Neuronal stem cell (in vitro differentiated cells): ENCODE results near the gene VPS51.

ENCODE experiments used
- DNase-seq: peaks from one replicate; pipeline ENCODE4 v3.0.0-alpha.2; 2013; ENCODE audit warnings: low spot score
- H2AFZ ChIP-seq: one replicate; pipeline ENCODE4 v1.6.1; 2013; ENCODE audit warnings: mild to moderate bottlenecking, low read length, inconsistent platforms
- H2AK5ac ChIP-seq: 2 replicates; pipeline ENCODE4 v1.6.1; 2013; ENCODE audit warnings: low read depth, mild to moderate bottlenecking, inconsistent platforms, low read length, moderate library complexity, mixed read lengths
- H2BK120ac ChIP-seq: 2 replicates; pipeline ENCODE4 v1.6.1; 2013; ENCODE audit warnings: low read depth, mild to moderate bottlenecking, inconsistent platforms, low read length, moderate library complexity, mixed read lengths
- H2BK12ac ChIP-seq: one replicate; pipeline ENCODE4 v1.6.1; 2013; ENCODE audit warnings: low read length, inconsistent platforms
- H2BK15ac ChIP-seq: 2 replicates; pipeline ENCODE4 v1.6.1; 2013; ENCODE audit warnings: mild to moderate bottlenecking, low read length, inconsistent platforms, mixed read lengths
- H2BK5ac ChIP-seq: one replicate; pipeline ENCODE4 v1.6.1; 2013; ENCODE audit warnings: inconsistent platforms, mild to moderate bottlenecking, low read length, moderate library complexity
- H3K14ac ChIP-seq: one replicate; pipeline ENCODE4 v1.6.1; 2013; ENCODE audit warnings: low read length, inconsistent platforms
- H3K18ac ChIP-seq: 2 replicates; pipeline ENCODE4 v1.6.1; 2013; ENCODE audit warnings: low read length, inconsistent platforms
- H3K23ac ChIP-seq: 2 replicates; pipeline ENCODE4 v1.6.1; 2013; ENCODE audit warnings: low read depth, mild to moderate bottlenecking, mixed read lengths, low read length, inconsistent platforms; ENCODE audit not compliant: poor library complexity
- H3K27ac ChIP-seq: replicated peaks from 3 replicates; pipeline ENCODE4 v1.5.1; 2013; ENCODE audit warnings: low read length, inconsistent platforms
- H3K27me3 ChIP-seq, 3 experiments: 2 replicates each; pipeline ENCODE4 v1.6.1; 2013; ENCODE audit warnings: low read length in 3 of 3, mild to moderate bottlenecking in 2 of 3, inconsistent platforms in 1 of 3, low read depth in 1 of 3, mixed read lengths in 1 of 3, moderate library complexity in 1 of 3; ENCODE audit not compliant: control insufficient read depth in 3 of 3, insufficient read depth in 3 of 3
- H3K36me3 ChIP-seq, 2 donors: replicated peaks in 1 of 2; 2 replicates each; pipeline ENCODE4 v1.6.1; 2013; ENCODE audit warnings: low read length in 2 of 2; ENCODE audit not compliant: control insufficient read depth in 2 of 2, insufficient read depth in 2 of 2
- H3K4ac ChIP-seq: 2 replicates; pipeline ENCODE4 v1.6.1; 2013; ENCODE audit warnings: inconsistent platforms, mild to moderate bottlenecking, low read length, moderate library complexity
- H3K4me1 ChIP-seq, 2 donors: 1 replicate in 1 of 2; 2 replicates in 1 of 2; pipeline ENCODE4 v1.6.1; 2013; ENCODE audit warnings: low read length in 2 of 2, low read depth in 1 of 2; ENCODE audit not compliant: control insufficient read depth in 2 of 2, insufficient read depth in 1 of 2
- H3K4me2 ChIP-seq: one replicate; pipeline ENCODE4 v1.6.1; 2013; ENCODE audit warnings: mild to moderate bottlenecking, low read length, inconsistent platforms; ENCODE audit not compliant: insufficient read depth, poor library complexity, severe bottlenecking
- H3K4me3 ChIP-seq, 2 donors: 2 replicates each; pipeline ENCODE4 v1.5.1; 2013; ENCODE audit warnings: low read length in 2 of 2, mild to moderate bottlenecking in 2 of 2, inconsistent platforms in 1 of 2, moderate library complexity in 1 of 2
- H3K79me1 ChIP-seq: one replicate; pipeline ENCODE4 v1.6.1; 2013; ENCODE audit warnings: low read depth, mild to moderate bottlenecking, inconsistent platforms, low read length, moderate library complexity
- H3K9ac ChIP-seq: one replicate; pipeline ENCODE4 v1.6.1; 2013; ENCODE audit warnings: mild to moderate bottlenecking, low read depth, low read length, inconsistent platforms; ENCODE audit not compliant: poor library complexity
- H3K9me3 ChIP-seq, 2 donors: replicated peaks in 1 of 2; 2 replicates each; pipeline versions ENCODE3 to v1.6.1; 2013; ENCODE audit warnings: low read length in 2 of 2, mild to moderate bottlenecking in 2 of 2, inconsistent platforms in 1 of 2, low read depth in 1 of 2, mixed read lengths in 1 of 2, moderate library complexity in 1 of 2; ENCODE audit not compliant: control insufficient read depth in 2 of 2, insufficient read depth in 1 of 2
- H4K8ac ChIP-seq: one replicate; pipeline ENCODE4 v1.6.1; 2013; ENCODE audit warnings: low read depth, mild to moderate bottlenecking, inconsistent platforms, low read length, moderate library complexity
- H4K91ac ChIP-seq: one replicate; pipeline ENCODE4 v1.6.1; 2013; ENCODE audit warnings: low read length, low read depth, mild to moderate bottlenecking, inconsistent platforms; ENCODE audit not compliant: poor library complexity
- WGBS, 2 donors: extraction: QIAGEN DNeasy Blood & Tissue Kit; methylation state at CpG; one replicate each; pipeline ENCODE4 v1.1.7; 2013; ENCODE audit warnings: missing lambda C conversion rate in 2 of 2, mixed read lengths in 1 of 2; ENCODE audit not compliant: insufficient read length in 2 of 2, insufficient replicate concordance in 1 of 2; ENCODE audit errors: extremely low coverage in 2 of 2; 5-methylcytosine and 5-hydroxymethylcytosine counted together

The VPS51 gene

GRCh38 chr11:65066315-65066714 is 29.7 kb upstream of the VPS51 start:
- peak overlapping the region; percentile 86 for H4K8ac ChIP-seq
- H3K4me3 ChIP-seq, result no peak overlapping the region
- H3K18ac ChIP-seq, result peak overlapping the region; percentile 90
- peaks cover 9 to 11% of the 10 kb centered on the region in 2 donors for H3K4me1 ChIP-seq
- H3K79me1 ChIP-seq, result no peaks in the 10 kb centered on the region
- H3K4me2 ChIP-seq, result no peak overlapping the region
- no peak overlapping the region for H3K4ac ChIP-seq
- peak overlapping the region; percentile 6 for H2BK15ac ChIP-seq
- H3K14ac ChIP-seq, result peak overlapping the region; percentile 78
- no peaks in the 10 kb centered on the region for H3K27me3 ChIP-seq
- peak overlapping the region; percentile 83 for H2AFZ ChIP-seq
- H4K91ac ChIP-seq, result no peak overlapping the region
- H2BK120ac ChIP-seq, result no peak overlapping the region
- H3K9ac ChIP-seq, result peak overlapping the region; percentile 80
- H3K36me3 ChIP-seq, result no peaks in the 10 kb centered on the region
- no peak for DNase-seq
- H3K9me3 ChIP-seq, result no peaks in the 10 kb centered on the region
- peak overlapping the region; percentile 1 for H3K23ac ChIP-seq
- peak overlapping the region; percentile 2 for H2BK12ac ChIP-seq
- no peak overlapping the region for H3K27ac ChIP-seq
- H2AK5ac ChIP-seq, result peak overlapping the region; percentile 91
- no peak overlapping the region for H2BK5ac ChIP-seq
- WGBS, 2 donors, result no CpG with 5 or more reads among the region's 11 CpGs

- no peak overlapping the region for H2BK12ac ChIP-seq
- peaks cover 9 to 11% of the 10 kb centered on the region in 2 donors for H3K4me1 ChIP-seq
- peak overlapping the region; percentile 83 for H2AFZ ChIP-seq
- no peak overlapping the region for H2BK5ac ChIP-seq
- no peaks in the 10 kb centered on the region for H3K36me3 ChIP-seq
- no peak overlapping the region for H3K23ac ChIP-seq
- H3K27me3 ChIP-seq, result no peaks in the 10 kb centered on the region
- no peaks in the 10 kb centered on the region for H3K79me1 ChIP-seq
- H2BK120ac ChIP-seq, result no peak overlapping the region
- H3K4me2 ChIP-seq, result no peak overlapping the region
- peak overlapping the region; percentile 6 for H2BK15ac ChIP-seq
- no peak overlapping the region for H3K4me3 ChIP-seq
- H4K8ac ChIP-seq, result no peak overlapping the region
- no CpG with 5 or more reads among the region's 4 CpGs for WGBS, 2 donors
- H3K18ac ChIP-seq, result peak overlapping the region; percentile 61
- no peak overlapping the region for H4K91ac ChIP-seq
- no peak overlapping the region for H2AK5ac ChIP-seq
- peak overlapping the region; percentile 80 for H3K9ac ChIP-seq
- no peak overlapping the region for H3K14ac ChIP-seq
- no peak overlapping the region for H3K27ac ChIP-seq
- no peaks in the 10 kb centered on the region for H3K9me3 ChIP-seq
- no peak overlapping the region for H3K4ac ChIP-seq
- DNase-seq, result no peak
Measured at GRCh38 chr11:65066805-65067291, 29.2 kb upstream of the VPS51 start.

GRCh38 chr11:65067446-65067845 is 28.6 kb upstream of the VPS51 start:
- H3K27me3 ChIP-seq, result no peaks in the 10 kb centered on the region
- H3K14ac ChIP-seq, result no peak overlapping the region
- no peak overlapping the region for H2BK15ac ChIP-seq
- no peak overlapping the region for H3K4ac ChIP-seq
- DNase-seq, result no peak
- H2BK12ac ChIP-seq, result peak overlapping the region; percentile 59
- no peak overlapping the region for H4K91ac ChIP-seq
- H3K79me1 ChIP-seq, result no peaks in the 10 kb centered on the region
- H3K18ac ChIP-seq, result peak overlapping the region; percentile 61
- no peak overlapping the region for H3K4me3 ChIP-seq
- H2AFZ ChIP-seq, result peak overlapping the region; percentile 83
- H3K9ac ChIP-seq, result no peak overlapping the region
- H4K8ac ChIP-seq, result no peak overlapping the region
- no peaks in the 10 kb centered on the region for H3K36me3 ChIP-seq
- no peak overlapping the region for H3K23ac ChIP-seq
- no peaks in the 10 kb centered on the region for H3K9me3 ChIP-seq
- peaks cover 9 to 11% of the 10 kb centered on the region in 2 donors for H3K4me1 ChIP-seq
- no peak overlapping the region for H2AK5ac ChIP-seq
- no peak overlapping the region for H2BK5ac ChIP-seq
- no peak overlapping the region for H3K4me2 ChIP-seq
- H2BK120ac ChIP-seq, result no peak overlapping the region
- WGBS, 2 donors, result no CpG with 5 or more reads among the region's 10 CpGs
- no peak overlapping the region for H3K27ac ChIP-seq

- Histone ChIP-seq H3K79me1 (no peaks in the 10 kb centered on the region), H4K91ac (no peak overlapping the region), H2BK120ac (no peak overlapping the region), H3K4ac (no peak overlapping the region), H3K36me3 (no peaks in the 10 kb centered on the region), H2BK15ac (no peak overlapping the region), H4K8ac (no peak overlapping the region), H2AFZ (no peak overlapping the region), H3K23ac (no peak overlapping the region), H2BK12ac (no peak overlapping the region), H3K14ac (no peak overlapping the region), H3K9ac (no peak overlapping the region), H3K18ac (no peak overlapping the region), H3K9me3 (no peaks in the 10 kb centered on the region), H3K4me1 (peaks cover 9 to 11% of the 10 kb centered on the region in 2 donors), H2AK5ac (no peak overlapping the region), H3K4me3 (no peak overlapping the region), H3K27me3 (no peaks in the 10 kb centered on the region), H2BK5ac (no peak overlapping the region), H3K27ac (no peak overlapping the region), H3K4me2 (no peak overlapping the region)
- no CpG with 5 or more reads among the region's 9 CpGs for WGBS, 2 donors
- DNase-seq, result no peak
Measured at GRCh38 chr11:65069217-65069616, 26.8 kb upstream of the VPS51 start.
